AG04450 (cell line): ENCODE data around the gene EP400. TPM values are rescaled to one million over a fixed set of nuclear protein-coding genes. Genes with fewer than 3 reads are reported as not detected.

ENCODE experiments used
- CTCF ChIA-PET: fragments of 300-600, 350-600 bp; formaldehyde crosslinking; extraction: SDS; loops from one replicate; lab custom pipeline; 2022; ENCODE audit warnings: antibody characterized with exemption, inconsistent platforms; lab: Charles Lee
- POLR2A ChIA-PET: fragments of 350-600 bp; formaldehyde crosslinking; extraction: SDS; loops from one replicate; lab custom pipeline; 2021; ENCODE audit warnings: antibody characterized with exemption, inconsistent platforms; lab: Yijun Ruan, JAX
- DNase-seq: peaks from one replicate; pipeline ENCODE4 v3.0.0-alpha.2; 2011; ENCODE audit warnings: low read depth, low spot score
- H3K27ac ChIP-seq: one replicate; pipeline ENCODE4 v1.5.1; 2012; ENCODE audit warnings: low read depth, low read length, control low read depth
- H3K27me3 ChIP-seq: one replicate; pipeline ENCODE4 v1.6.0; 2012; ENCODE audit warnings: low read length; ENCODE audit not compliant: control insufficient read depth, insufficient read depth
- H3K4me3 ChIP-seq: 2 replicates; pipeline ENCODE4 v1.5.1; 2011; ENCODE audit warnings: mild to moderate bottlenecking, low read depth, low read length, control low read depth
- H3K9me3 ChIP-seq: 2 replicates; pipeline ENCODE4 v1.5.1; 2012; ENCODE audit warnings: low read length; ENCODE audit not compliant: control insufficient read depth, insufficient read depth
- polyA plus RNA-seq: library from polyadenylated mRNA; depleted of rRNA; stranded (reverse); fragments of >200 nt; gene quantifications from 2 replicates; pipeline ENCODE4 v1.2.3, GENCODE V29; 2011
- TF ChIP-seq, protein P1 (sequence below): IDR thresholded peaks from 2 replicates; pipeline ENCODE4 v1.5.1; 2011; ENCODE audit warnings: low read depth, low read length, control low read depth, inconsistent platforms

Gene EP400
- polyA plus RNA-seq, 1 experiment: 5.4 TPM

DNA sequence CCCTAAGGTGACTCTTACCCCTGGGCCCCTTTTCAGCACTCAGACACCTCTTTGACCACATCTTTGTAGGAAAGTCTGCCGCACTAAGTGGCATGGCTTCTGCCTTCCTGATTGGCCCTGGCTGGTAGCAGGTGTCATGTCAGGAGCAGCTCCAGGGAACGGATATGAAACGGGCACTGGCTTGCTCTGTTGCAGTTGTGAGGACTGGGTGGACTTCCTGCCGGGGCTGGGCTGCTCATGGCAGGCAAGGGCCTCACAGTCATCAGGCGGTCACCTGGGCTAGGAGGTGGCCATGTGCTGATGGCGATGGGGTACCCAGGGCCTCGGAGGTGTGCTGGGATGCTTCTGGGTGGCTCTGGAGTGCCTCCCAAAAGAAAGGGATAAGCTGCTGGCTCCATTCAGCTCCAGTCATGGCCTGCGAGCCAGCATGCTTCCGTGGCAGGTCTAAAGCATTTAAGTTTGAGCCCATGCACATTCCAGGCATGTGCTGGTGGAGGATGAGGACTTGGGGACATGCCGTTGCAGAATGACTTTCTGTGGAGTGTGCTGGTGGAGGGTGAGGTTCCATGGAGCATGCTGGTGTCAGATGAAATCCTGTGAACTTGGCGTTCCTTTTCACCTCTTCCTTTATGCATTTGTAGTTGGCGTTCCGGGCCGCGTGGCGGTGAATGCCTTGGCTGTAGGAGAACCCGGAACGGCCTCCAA is 77.2 kb downstream of the EP400 start:
- H3K9me3 ChIP-seq: peaks cover 3% of the 10 kb centered on the region; the same call in 1 of the 2 replicates
- DNase-seq: no peak
- no peak overlapping the region for H3K4me3 ChIP-seq
- H3K27me3 ChIP-seq: no peaks in the 10 kb centered on the region
- CTCF ChIA-PET: no interaction called here
- no peak overlapping the region for H3K27ac ChIP-seq
- POLR2A ChIA-PET: interaction anchor here (0.6 kb wide), 1 partner anchor 301 kb away, joined by 4 read pairs; no protein-coding TSS in a partner anchor
- TF ChIP-seq, protein P1, sequence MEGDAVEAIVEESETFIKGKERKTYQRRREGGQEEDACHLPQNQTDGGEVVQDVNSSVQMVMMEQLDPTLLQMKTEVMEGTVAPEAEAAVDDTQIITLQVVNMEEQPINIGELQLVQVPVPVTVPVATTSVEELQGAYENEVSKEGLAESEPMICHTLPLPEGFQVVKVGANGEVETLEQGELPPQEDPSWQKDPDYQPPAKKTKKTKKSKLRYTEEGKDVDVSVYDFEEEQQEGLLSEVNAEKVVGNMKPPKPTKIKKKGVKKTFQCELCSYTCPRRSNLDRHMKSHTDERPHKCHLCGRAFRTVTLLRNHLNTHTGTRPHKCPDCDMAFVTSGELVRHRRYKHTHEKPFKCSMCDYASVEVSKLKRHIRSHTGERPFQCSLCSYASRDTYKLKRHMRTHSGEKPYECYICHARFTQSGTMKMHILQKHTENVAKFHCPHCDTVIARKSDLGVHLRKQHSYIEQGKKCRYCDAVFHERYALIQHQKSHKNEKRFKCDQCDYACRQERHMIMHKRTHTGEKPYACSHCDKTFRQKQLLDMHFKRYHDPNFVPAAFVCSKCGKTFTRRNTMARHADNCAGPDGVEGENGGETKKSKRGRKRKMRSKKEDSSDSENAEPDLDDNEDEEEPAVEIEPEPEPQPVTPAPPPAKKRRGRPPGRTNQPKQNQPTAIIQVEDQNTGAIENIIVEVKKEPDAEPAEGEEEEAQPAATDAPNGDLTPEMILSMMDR: no peak

DNA sequence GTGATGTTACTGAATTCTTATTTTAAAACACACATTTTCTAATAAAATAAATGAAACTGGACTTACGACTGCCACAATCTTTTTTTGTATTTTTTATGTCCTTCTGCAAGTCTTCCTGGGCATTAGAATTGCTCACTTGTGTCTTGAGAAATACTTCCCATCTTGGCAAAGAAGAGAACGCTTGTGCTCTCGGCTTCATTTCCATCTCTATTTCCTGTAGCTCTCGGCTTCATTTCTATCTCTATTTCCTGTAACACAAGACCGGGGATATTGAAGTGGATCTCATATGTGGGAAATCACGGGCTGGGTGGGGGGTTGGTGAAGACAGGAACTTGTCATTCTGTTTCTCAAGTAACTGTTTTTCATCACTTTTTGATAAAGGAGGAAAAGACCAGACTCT is 77.9 kb downstream of the EP400 start:
- DNase-seq: no peak
- TF ChIP-seq, protein P1: no peak
- CTCF ChIA-PET: interaction anchor here (1.2 kb wide), 1 partner anchor 19 kb away, joined by 4 read pairs; no protein-coding TSS in a partner anchor
- no peak overlapping the region for H3K4me3 ChIP-seq
- POLR2A ChIA-PET: no interaction called here
- no peak overlapping the region for H3K27ac ChIP-seq
- no peaks in the 10 kb centered on the region for H3K27me3 ChIP-seq
- H3K9me3 ChIP-seq: peaks cover 3% of the 10 kb centered on the region; the same call in 1 of the 2 replicates

GRCh38 chr12:132028111-132028510 is 78.4 kb downstream of the EP400 start:
- DNase-seq: no peak
- Histone ChIP-seq H3K4me3 (no peak overlapping the region), H3K9me3 (peaks cover 3% of the 10 kb centered on the region; the same call in 1 of the 2 replicates), H3K27ac (no peak overlapping the region), H3K27me3 (no peaks in the 10 kb centered on the region)
- ChIA-PET POLR2A (no interaction called here), CTCF (interaction anchor here (1.2 kb wide), 1 partner anchor 19 kb away, joined by 4 read pairs; no protein-coding TSS in a partner anchor)
- TF ChIP-seq, protein P1: no peak

GRCh38 chr12:132029503-132030300 is 80.0 kb downstream of the EP400 start:
- POLR2A ChIA-PET: interaction anchor here (0.6 kb wide), 2 partner anchors 22 to 100 kb away, joined by 3 to 4 read pairs; no protein-coding TSS in a partner anchor
- no peak overlapping the region for H3K4me3 ChIP-seq
- no peak for DNase-seq
- H3K9me3 ChIP-seq: peaks cover 3% of the 10 kb centered on the region; the same call in 1 of the 2 replicates
- TF ChIP-seq, protein P1: no peak
- no peaks in the 10 kb centered on the region for H3K27me3 ChIP-seq
- H3K27ac ChIP-seq: no peak overlapping the region
- CTCF ChIA-PET: no interaction called here
